AG09319 (cell line): ENCODE results near the gene ATP10B.

ENCODE experiments used
- DNase-seq: peaks from one replicate; pipeline ENCODE4 v3.0.0-alpha.2; 2010; ENCODE audit warnings: low read depth; ENCODE audit errors: extremely low read depth
- TF ChIP-seq, protein P1 (sequence below): IDR thresholded peaks from 2 replicates; pipeline ENCODE4 v1.5.1; 2011; ENCODE audit warnings: low read depth, mild to moderate bottlenecking, inconsistent platforms, low read length, moderate library complexity

ATP10B gene

DNA sequence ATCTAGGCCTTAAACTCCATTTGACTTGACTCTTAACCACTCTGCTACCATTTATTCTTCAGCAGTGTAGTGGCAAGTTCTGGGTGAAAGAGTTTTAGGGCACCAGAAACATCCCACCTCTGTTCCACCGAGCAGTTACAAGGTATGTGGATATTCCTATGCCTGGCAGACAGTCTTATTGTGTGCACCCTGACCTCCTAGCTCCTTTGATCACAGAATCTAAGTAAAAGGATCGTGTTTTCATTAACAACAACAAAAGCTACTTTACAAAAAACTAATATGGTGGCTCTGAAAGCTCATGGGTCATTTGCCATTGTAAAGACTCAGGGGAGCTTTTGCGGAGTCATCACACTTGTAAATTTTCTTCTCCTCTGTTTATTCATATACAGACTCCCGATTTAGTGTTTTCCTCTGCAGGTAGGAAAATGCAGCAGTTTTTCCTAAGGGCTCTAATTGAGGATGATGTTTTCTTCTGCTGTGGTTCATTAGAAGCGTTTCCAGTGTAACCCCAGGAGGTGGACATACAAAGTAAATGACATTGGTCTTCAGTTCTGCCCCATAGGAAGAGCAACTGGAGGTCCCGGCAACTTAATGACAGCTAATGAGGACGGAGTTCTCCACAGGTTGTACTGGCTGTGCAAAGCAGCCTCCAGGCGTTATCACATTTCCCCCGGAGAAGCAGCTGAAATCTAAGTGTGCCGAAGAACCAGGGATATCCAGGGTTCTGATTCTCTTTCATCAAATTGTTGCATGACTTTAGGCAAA is 78.2 kb downstream of the ATP10B start:
- TF ChIP-seq, protein P1, sequence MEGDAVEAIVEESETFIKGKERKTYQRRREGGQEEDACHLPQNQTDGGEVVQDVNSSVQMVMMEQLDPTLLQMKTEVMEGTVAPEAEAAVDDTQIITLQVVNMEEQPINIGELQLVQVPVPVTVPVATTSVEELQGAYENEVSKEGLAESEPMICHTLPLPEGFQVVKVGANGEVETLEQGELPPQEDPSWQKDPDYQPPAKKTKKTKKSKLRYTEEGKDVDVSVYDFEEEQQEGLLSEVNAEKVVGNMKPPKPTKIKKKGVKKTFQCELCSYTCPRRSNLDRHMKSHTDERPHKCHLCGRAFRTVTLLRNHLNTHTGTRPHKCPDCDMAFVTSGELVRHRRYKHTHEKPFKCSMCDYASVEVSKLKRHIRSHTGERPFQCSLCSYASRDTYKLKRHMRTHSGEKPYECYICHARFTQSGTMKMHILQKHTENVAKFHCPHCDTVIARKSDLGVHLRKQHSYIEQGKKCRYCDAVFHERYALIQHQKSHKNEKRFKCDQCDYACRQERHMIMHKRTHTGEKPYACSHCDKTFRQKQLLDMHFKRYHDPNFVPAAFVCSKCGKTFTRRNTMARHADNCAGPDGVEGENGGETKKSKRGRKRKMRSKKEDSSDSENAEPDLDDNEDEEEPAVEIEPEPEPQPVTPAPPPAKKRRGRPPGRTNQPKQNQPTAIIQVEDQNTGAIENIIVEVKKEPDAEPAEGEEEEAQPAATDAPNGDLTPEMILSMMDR = no peak

DNA sequence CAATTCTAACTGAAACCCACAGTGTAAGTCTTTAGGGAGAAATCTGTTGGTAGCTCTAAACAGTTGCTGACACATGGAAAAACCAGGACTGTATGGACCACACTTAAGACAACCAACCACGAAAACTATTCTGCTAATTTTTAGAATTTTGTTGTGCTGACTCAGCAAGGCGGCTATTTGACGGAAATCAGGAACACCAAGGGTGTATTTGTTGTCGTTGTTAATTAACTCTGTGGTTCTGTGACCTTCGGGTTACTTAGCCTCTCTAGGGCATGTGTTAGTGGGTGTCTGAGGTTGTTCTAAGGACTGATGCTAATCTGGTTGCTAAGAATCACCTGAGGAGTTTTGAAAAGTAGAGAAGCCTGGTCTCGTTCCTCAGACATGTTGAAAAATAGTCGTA is 79.2 kb downstream of the ATP10B start:
- no peak for DNase-seq

More for the DNA sequence above, 78.2 kb downstream of the ATP10B start:
- no peak for DNase-seq

DNA sequence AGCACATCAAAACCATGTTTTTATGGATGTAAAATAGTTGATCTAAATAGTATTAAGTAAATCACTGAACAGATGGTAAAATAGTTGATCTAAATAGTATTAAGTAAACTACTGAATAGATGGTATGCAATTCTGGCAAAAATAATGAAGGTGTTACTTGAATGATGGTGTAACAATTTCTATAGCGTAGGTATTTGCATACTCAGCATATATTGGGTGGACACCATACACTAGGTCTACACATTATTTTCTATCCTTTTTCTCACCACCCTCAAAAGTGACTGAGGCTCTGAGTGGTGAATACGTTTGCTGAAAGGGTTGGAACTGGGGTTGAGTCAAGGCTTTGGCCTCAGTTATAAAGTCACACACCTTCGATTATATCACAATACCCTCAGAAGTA is 81.3 kb downstream of the ATP10B start:
- no peak for DNase-seq
- TF ChIP-seq, protein P1 = no peak

More for the DNA sequence above, 79.2 kb downstream of the ATP10B start:
- TF ChIP-seq, protein P1 = no peak

DNA sequence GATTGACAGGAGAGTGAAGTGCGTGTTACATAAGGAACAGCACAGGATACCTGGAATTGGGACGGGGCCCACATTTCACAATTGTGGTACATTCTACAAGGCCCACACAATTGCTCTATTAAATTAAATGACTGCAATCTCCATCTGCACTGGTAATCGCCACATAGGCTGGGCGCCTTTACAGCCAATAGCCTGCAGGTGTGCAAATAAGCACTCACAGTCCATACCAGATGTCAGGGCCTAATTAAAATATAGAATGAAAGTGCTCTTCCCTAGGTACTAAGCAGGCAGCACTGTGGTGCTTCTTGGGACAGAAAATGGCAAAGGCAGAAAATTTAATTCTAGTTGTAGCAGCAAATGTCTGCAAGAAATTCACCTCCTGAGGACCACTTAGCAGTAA is 82.7 kb downstream of the ATP10B start:
- DNase-seq = no peak
- TF ChIP-seq, protein P1 = no peak

DNA sequence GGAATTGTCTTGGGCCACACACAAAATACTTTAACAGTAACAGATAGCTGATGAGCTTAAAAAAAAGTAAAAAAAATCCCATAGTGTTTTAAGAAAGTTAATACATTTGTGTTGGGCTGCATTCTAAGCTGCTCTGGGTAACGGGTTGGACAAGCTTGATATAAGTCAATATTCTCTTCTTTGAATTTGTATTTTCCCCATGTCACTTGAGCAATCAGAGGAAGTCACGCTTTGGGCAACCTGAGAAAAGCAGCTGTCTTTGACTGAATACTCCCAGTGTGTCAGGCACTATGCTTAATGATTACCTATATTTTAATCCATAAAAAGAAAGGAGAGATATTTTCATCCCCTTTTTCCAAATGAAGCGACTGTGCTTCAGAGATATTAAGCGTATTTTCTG is 84.9 kb downstream of the ATP10B start:
- DNase-seq = no peak
- TF ChIP-seq, protein P1 = no peak

DNA sequence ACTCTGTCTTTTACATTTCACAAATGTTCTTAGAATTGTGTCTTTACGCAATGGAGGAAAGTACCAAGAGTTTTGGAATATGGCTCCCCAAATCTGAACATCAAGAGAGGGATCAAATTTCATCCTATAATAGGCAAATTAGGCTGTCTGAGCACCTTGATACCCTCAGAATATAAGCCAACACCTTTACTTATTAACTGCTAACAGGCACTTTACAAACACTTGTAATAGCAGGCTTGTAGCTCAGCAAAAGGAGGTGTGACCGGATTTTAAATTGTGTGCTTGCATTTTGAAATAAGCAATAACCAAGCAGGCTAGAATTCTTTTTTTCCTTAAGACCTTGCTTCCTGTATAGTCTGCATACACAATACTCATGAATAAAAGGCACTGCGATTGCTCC is 92.0 kb downstream of the ATP10B start:
- TF ChIP-seq, protein P1 = no peak
- DNase-seq = no peak

DNA sequence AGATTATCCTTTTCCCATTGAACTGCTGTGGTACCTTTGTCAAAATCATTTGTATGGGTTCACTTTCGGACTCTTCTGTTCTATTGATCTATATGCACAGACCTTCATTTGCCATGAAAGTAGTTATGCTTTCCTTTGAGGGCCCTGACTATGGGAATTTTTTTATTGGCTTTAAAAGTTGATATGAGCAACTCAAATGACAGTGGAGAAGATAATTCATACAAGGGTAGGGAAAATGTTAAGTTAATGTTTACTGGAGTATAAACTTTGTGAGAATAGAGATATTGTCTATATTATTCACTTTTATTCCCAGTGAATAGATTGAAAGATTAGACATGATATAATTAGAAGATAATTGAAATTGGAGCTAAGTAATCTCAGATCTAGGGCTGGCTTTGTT is 94.8 kb downstream of the ATP10B start:
- TF ChIP-seq, protein P1 = no peak
- DNase-seq = no peak
